K562 (cell line): ENCODE data around the gene IGF2BP1. TPM values are rescaled to one million over a fixed set of nuclear protein-coding genes. Genes with fewer than 3 reads are reported as not detected.

Experiments used
- ATAC-seq: fragments of 200-7000 bp; cut with Tn5 transposase; 3 replicates; pipeline ENCODE4 v1.9.1; 2020; ENCODE audit warnings: moderate library complexity
- BruUV-seq: library from RNA; stranded (reverse); fragments of 400-500 nt; replicated peaks from 2 replicates; lab custom pipeline; 2021; lab: Mats Ljungman, UMichigan
- CTCF ChIA-PET: fragments of 300-600 bp; formaldehyde crosslinking; extraction: SDS; loops from one replicate; lab custom pipeline; 2021; ENCODE audit warnings: low intra/inter-chr PET ratio; lab: Yijun Ruan, JAX
- POLR2A ChIA-PET: fragments of 300-600, 350-650 bp; sonication (Branson Sonifier 250); formaldehyde crosslinking; extraction: SDS; loops from one replicate; lab custom pipeline; 2021; ENCODE audit warnings: antibody characterized with exemption, inconsistent platforms; lab: Yijun Ruan, JAX
- DNase-seq, 4 experiments: peaks; one replicate each; pipeline versions ENCODE4 v3.0.0 to v3.0.0-alpha.2; 2011 to 2018; ENCODE audit warnings: low spot score in 3 of 4, mixed read lengths in 3 of 4; ENCODE audit errors: extremely low read depth in 1 of 4
- FAIRE-seq: peaks from 2 replicates; lab custom pipeline; 2011; peaks lifted over from hg19 to GRCh38; lab: Jason Lieb, UNC
- H2AFZ ChIP-seq: 2 replicates; pipeline ENCODE4 v1.6.0; 2011; ENCODE audit warnings: low read depth, low read length, control low read depth, inconsistent platforms
- H3K27ac ChIP-seq: fragments of 200-600 bp; 3 replicates; pipeline ENCODE4 v1.8.0; 2011; ENCODE audit warnings: low read depth, mild to moderate bottlenecking, control low read depth, inconsistent platforms, low read length, moderate library complexity, mixed read lengths; ENCODE audit errors: extremely low read depth
- H3K27me3 ChIP-seq, 2 experiments: fragments of 300-600 bp in 1 of 2; 2 replicates in 1 of 2; 3 replicates in 1 of 2; pipeline versions ENCODE4 v1.6.0 to v1.8.0; 2011; ENCODE audit warnings: inconsistent platforms in 2 of 2, low read length in 2 of 2, mild to moderate bottlenecking in 1 of 2, mixed read lengths in 1 of 2, moderate library complexity in 1 of 2; ENCODE audit not compliant: control insufficient read depth in 2 of 2, insufficient read depth in 2 of 2
- H3K36me3 ChIP-seq: fragments of 300-600 bp; 3 replicates; pipeline ENCODE4 v1.8.0; 2011; ENCODE audit warnings: mild to moderate bottlenecking, low read length, inconsistent platforms; ENCODE audit not compliant: control insufficient read depth, insufficient read depth
- H3K4me1 ChIP-seq, 2 experiments: fragments of 200-600 bp in 1 of 2; replicated peaks in 1 of 2; 2 replicates in 1 of 2; 3 replicates in 1 of 2; pipeline versions ENCODE4 v1.5.1 to v1.8.0; 2011; ENCODE audit warnings: inconsistent platforms in 2 of 2, low read length in 2 of 2, mild to moderate bottlenecking in 1 of 2, mixed read lengths in 1 of 2, moderate library complexity in 1 of 2; ENCODE audit not compliant: control insufficient read depth in 2 of 2, insufficient read depth in 2 of 2
- H3K4me2 ChIP-seq: 2 replicates; pipeline ENCODE4 v1.6.1; 2011; ENCODE audit warnings: low read length, control low read depth, inconsistent platforms, mixed read lengths; ENCODE audit not compliant: insufficient read depth
- H3K4me3 ChIP-seq: fragments of 200-600 bp; sonication (generic), shearing (Covaris generic); 2 replicates; pipeline ENCODE4 v1.5.1; 2016; ENCODE audit warnings: control low read depth, inconsistent platforms
- H3K79me2 ChIP-seq: fragments of 200-600 bp; 3 replicates; pipeline ENCODE4 v1.8.0; 2011; ENCODE audit warnings: low read length, inconsistent platforms; ENCODE audit not compliant: control insufficient read depth, insufficient read depth
- H3K9ac ChIP-seq, 2 experiments: 2 replicates each; pipeline versions ENCODE4 v1.6.0 to v1.6.1; 2011; ENCODE audit warnings: low read depth in 2 of 2, low read length in 2 of 2, control low read depth in 1 of 2, inconsistent platforms in 1 of 2, mild to moderate bottlenecking in 1 of 2, mixed read lengths in 1 of 2; ENCODE audit not compliant: insufficient read depth in 1 of 2
- H3K9me1 ChIP-seq: one replicate; pipeline ENCODE4 v1.6.0; 2011; ENCODE audit warnings: inconsistent platforms, mild to moderate bottlenecking, low read length, moderate library complexity; ENCODE audit not compliant: control insufficient read depth, insufficient read depth
- H3K9me3 ChIP-seq: replicated peaks from 2 replicates; pipeline ENCODE4 v1.5.1; 2011; ENCODE audit warnings: low read depth, low read length, inconsistent platforms; ENCODE audit not compliant: control insufficient read depth, insufficient read depth
- H4K20me1 ChIP-seq: replicated peaks from 2 replicates; pipeline ENCODE4 v1.6.1; 2011; ENCODE audit warnings: low read length, inconsistent platforms, mixed read lengths; ENCODE audit not compliant: control insufficient read depth, insufficient read depth
- HNRNPK ChIP-seq: fragments of 200-400 bp; formaldehyde crosslinking; IDR thresholded peaks from one replicate; pipeline ENCODE4 v1.6.1; 2018; ENCODE audit warnings: mild to moderate bottlenecking, low read depth, low read length; ENCODE audit not compliant: poor library complexity, severe bottlenecking
- WGBS: fragments of 100-300 bp; shearing (Covaris generic); methylation state at CpG from one replicate; pipeline ENCODE4 v1.1.6; 2016; ENCODE audit warnings: low coverage, mixed read lengths; ENCODE audit not compliant: insufficient coverage; ENCODE audit errors: missing lambda C conversion rate; 5-methylcytosine and 5-hydroxymethylcytosine counted together
- in situ Hi-C: fragments of 300-500 bp; cut with MboI; formaldehyde crosslinking; loops from 4 replicates; pipeline ENCODE4 v1.15.0; 2018; ENCODE audit warnings: inconsistent platforms, mixed read lengths
- intact Hi-C: fragments of 100-400 bp; cut with micrococcal nuclease; formaldehyde crosslinking; loops from 2 replicates; pipeline ENCODE4 v1.14.2; 2022
- polyA plus RNA-seq, 8 experiments: library from polyadenylated mRNA; depleted of rRNA in 4 of 8; stranded (reverse) in 5 of 8; unstranded in 3 of 8; fragments of >200 nt; fragmentation: Nextera tagmentation in 2 of 8; fragmentation: Illumina TruSeq in 1 of 8; extraction: Ambion mirVana in 2 of 8; extraction: Trizol in 1 of 8; gene quantifications; 2 replicates each; pipeline versions ENCODE4 v1.2.1 to v1.2.3, GENCODE V29; 2011 to 2014; ENCODE audit warnings: inconsistent platforms in 1 of 8, missing spikeins in 1 of 8
- total RNA-seq, 7 experiments: library from RNA; depleted of rRNA in 6 of 7; stranded (reverse); fragments of >200 nt in 6 of 7; fragmentation: Illumina TruSeq in 2 of 7; extraction: Trizol in 2 of 7; gene quantifications; 2 replicates each; pipeline versions ENCODE4 v1.2.1 to v1.2.3, GENCODE V29; 2011 to 2021; ENCODE audit warnings: low replicate concordance in 1 of 7
- TF ChIP-seq, protein P1 (sequence below): IDR thresholded peaks from 2 replicates; pipeline ENCODE4 v1.6.1; 2014; ENCODE audit warnings: antibody characterized with exemption

IGF2BP1 gene
- total and polyA plus RNA-seq, 9 of the 15 experiments (the other 6 are each of a cell fraction or from before 2014, with no cell fraction given), result 13.0 to 318 (median 53.6) TPM

GRCh38 chr17:49016775-49017463, 19.7 kb downstream of the IGF2BP1 start:
- FAIRE-seq (peak; percentile 19), DNase-seq (no peak), ATAC-seq (no peak)
- Histone ChIP-seq H3K27me3 (no peaks in the 10 kb centered on the region), H3K36me3 (peaks cover 88% of the 10 kb centered on the region), H3K79me2 (peaks cover 95% of the 10 kb centered on the region), H3K27ac (no peak overlapping the region), H3K9me3 (no peaks in the 10 kb centered on the region), H2AFZ (no peak overlapping the region), H3K4me2 (no peak overlapping the region), H3K4me3 (no peak overlapping the region), H3K9me1 (peaks cover 4% of the 10 kb centered on the region), H3K9ac (peak overlapping the region in 1 of 2 experiments; percentile 12; a peak in 1 of 4 replicates), H4K20me1 (peaks cover 24% of the 10 kb centered on the region), H3K4me1 (peaks cover 7 to 28% of the 10 kb centered on the region in 2 experiments; a peak in 4 of 5 replicates)
- POLR2A ChIA-PET, result interaction anchor here (0.6 to 2.8 kb wide), 4 partner anchors 10 to 64 kb away, joined by 3 to 11 read pairs (median 6); no protein-coding TSS in a partner anchor
- TF ChIP-seq, protein P1, sequence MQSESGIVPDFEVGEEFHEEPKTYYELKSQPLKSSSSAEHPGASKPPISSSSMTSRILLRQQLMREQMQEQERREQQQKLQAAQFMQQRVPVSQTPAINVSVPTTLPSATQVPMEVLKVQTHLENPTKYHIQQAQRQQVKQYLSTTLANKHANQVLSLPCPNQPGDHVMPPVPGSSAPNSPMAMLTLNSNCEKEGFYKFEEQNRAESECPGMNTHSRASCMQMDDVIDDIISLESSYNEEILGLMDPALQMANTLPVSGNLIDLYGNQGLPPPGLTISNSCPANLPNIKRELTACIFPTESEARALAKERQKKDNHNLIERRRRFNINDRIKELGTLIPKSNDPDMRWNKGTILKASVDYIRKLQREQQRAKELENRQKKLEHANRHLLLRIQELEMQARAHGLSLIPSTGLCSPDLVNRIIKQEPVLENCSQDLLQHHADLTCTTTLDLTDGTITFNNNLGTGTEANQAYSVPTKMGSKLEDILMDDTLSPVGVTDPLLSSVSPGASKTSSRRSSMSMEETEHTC, result no peak
- no peak for TF ChIP-seq HNRNPK
- BruUV-seq, result no TSS peak
- 99% methylated on average over 4 of the region's 16 CpGs for WGBS
- CTCF ChIA-PET, result no interaction called here
- in situ Hi-C loops, result no loop called here
- intact Hi-C loops, result no loop called here
